Fibroblast of skin of right biceps (primary cell): ENCODE results near the gene WFS1.

Experiments used
- DNase-seq: peaks from one replicate; pipeline ENCODE4 v3.0.0-alpha.2; 2013

The WFS1 gene

GRCh38 chr4:6262176-6262575 lies 7.5 kb upstream of the WFS1 start:
- no peak for DNase-seq

- no peak for DNase-seq
Observed at GRCh38 chr4:6262847-6263487, 6.7 kb upstream of the WFS1 start.

- DNase-seq, result no peak
Observed at GRCh38 chr4:6263526-6264224, 6.0 kb upstream of the WFS1 start.

- peak; percentile 25 for DNase-seq
Observed at GRCh38 chr4:6264225-6264540, 5.5 kb upstream of the WFS1 start.

GRCh38 chr4:6265546-6265945 lies 4.1 kb upstream of the WFS1 start:
- DNase-seq, result no peak

- no peak for DNase-seq
Observed at GRCh38 chr4:6267573-6267972, 2.1 kb upstream of the WFS1 start.

GRCh38 chr4:6268650-6269615 lies 717 bp upstream of the WFS1 start:
- DNase-seq, result no peak

- peak; percentile 42 for DNase-seq
Observed at GRCh38 chr4:6270636-6271121, 1.0 kb downstream of the WFS1 start.

- DNase-seq, result no peak
Observed at GRCh38 chr4:6271206-6271605, 1.6 kb downstream of the WFS1 start.

- no peak for DNase-seq
Observed at GRCh38 chr4:6271701-6272465, 2.2 kb downstream of the WFS1 start.

GRCh38 chr4:6272863-6273660 lies 3.4 kb downstream of the WFS1 start:
- peak; percentile 77 for DNase-seq

- no peak for DNase-seq
Observed at GRCh38 chr4:6273661-6273990, 4.0 kb downstream of the WFS1 start.

- DNase-seq, result no peak
Observed at GRCh38 chr4:6275351-6275750, 5.7 kb downstream of the WFS1 start.

- DNase-seq, result no peak
Observed at GRCh38 chr4:6275898-6276806, 6.5 kb downstream of the WFS1 start.

- DNase-seq, result no peak
Observed at GRCh38 chr4:6277139-6277802, 7.6 kb downstream of the WFS1 start.

- no peak for DNase-seq
Observed at GRCh38 chr4:6277935-6278800, 8.5 kb downstream of the WFS1 start.

- no peak for DNase-seq
Observed at GRCh38 chr4:6278801-6279197, 9.1 kb downstream of the WFS1 start.

GRCh38 chr4:6279582-6280289 lies 10.1 kb downstream of the WFS1 start:
- DNase-seq, result no peak
